A549 treated with RU486 at 1 μM for 4 hours (cell line): ENCODE data around the gene LMOD2. TPM values are rescaled to one million over a fixed set of nuclear protein-coding genes. Genes with fewer than 3 reads are reported as not detected.

Experiments used
- total RNA-seq: library from RNA; stranded (reverse); fragments of 200-300 nt; extraction: Qiagen RNA extraction; gene quantifications from 5 replicates; pipeline ENCODE4 v1.2.3, GENCODE V29; 2022; ENCODE audit warnings: low read depth

LMOD2 gene
- total RNA-seq: not detected in 5 replicates

GRCh38 chr7:123655614-123656013, at the start of gene LMOD2:
LMOD2 (plus strand) TSS chr7:123655866; CDS start chr7:123655964, 98 bp downstream.

Other genes starting within 250 kb of the LMOD2 start
- gene IQUB, start 121.3 kb upstream of the LMOD2 start, total RNA-seq: 0.03 to 0.10 TPM in 2 of 5 replicates, not detected in the others
- gene NDUFA5, start 98.0 kb upstream of the LMOD2 start, total RNA-seq: 32.4 to 57.7 TPM (median 36.1 TPM) in 5 replicates
- not detected in 5 replicates for gene ASB15, start 54.0 kb upstream of the LMOD2 start, total RNA-seq
- 11.2 to 24.8 TPM (median 23.5 TPM) in 5 replicates for gene WASL, start 93.1 kb downstream of the LMOD2 start, total RNA-seq
- not detected in 5 replicates for gene HYAL4, start 189.3 kb downstream of the LMOD2 start, total RNA-seq